NCI-H1417 (cell line): Measurements from ENCODE around the gene SLC25A30.
"Not testable (repeated sequence)": the region's sequence is repeated elsewhere in the genome, so short reads cannot be mapped to it uniquely, and the experiment has no call there.

Experiments used
- DNase-seq, 3 experiments: peaks; one replicate each; lab custom pipeline; 2025; lab: John Stamatoyannopoulos, UW

SLC25A30 gene

GRCh38 chr13:45432737-45433380 lies 14.7 kb upstream of the SLC25A30 start:
- no peak for DNase-seq

GRCh38 chr13:45426056-45426841 lies 8.1 kb upstream of the SLC25A30 start:
- not testable (repeated sequence) for DNase-seq

GRCh38 chr13:45422731-45423292 lies 4.6 kb upstream of the SLC25A30 start:
- DNase-seq: peak in 1 of 3 experiments; percentile 46

- DNase-seq: no peak
Measured at GRCh38 chr13:45419945-45420344, 1.8 kb upstream of the SLC25A30 start.

GRCh38 chr13:45419389-45419788 lies 1.2 kb upstream of the SLC25A30 start:
- not testable (repeated sequence) for DNase-seq

- peak in 2 of 3 experiments; percentile 27 to 64 for DNase-seq
Measured at GRCh38 chr13:45416516-45417128, 1.6 kb downstream of the SLC25A30 start.

GRCh38 chr13:45415112-45415511 lies 3.1 kb downstream of the SLC25A30 start:
- DNase-seq: no peak

- no peak for DNase-seq
Measured at GRCh38 chr13:45413826-45414307, 4.3 kb downstream of the SLC25A30 start.

GRCh38 chr13:45412274-45413049 lies 5.7 kb downstream of the SLC25A30 start:
- no peak for DNase-seq

GRCh38 chr13:45411631-45412030 lies 6.5 kb downstream of the SLC25A30 start:
- no peak for DNase-seq

- DNase-seq: no peak
Measured at GRCh38 chr13:45411221-45411620, 7.0 kb downstream of the SLC25A30 start.

GRCh38 chr13:45410466-45410865 lies 7.7 kb downstream of the SLC25A30 start:
- no peak for DNase-seq

GRCh38 chr13:45410001-45410400 lies 8.2 kb downstream of the SLC25A30 start:
- no peak for DNase-seq

GRCh38 chr13:45406421-45406820 lies 11.8 kb downstream of the SLC25A30 start:
- no peak for DNase-seq

GRCh38 chr13:45403081-45403480 lies 15.1 kb downstream of the SLC25A30 start:
- DNase-seq: no peak

GRCh38 chr13:45402641-45403040 lies 15.5 kb downstream of the SLC25A30 start:
- no peak for DNase-seq

GRCh38 chr13:45401314-45401713 lies 16.9 kb downstream of the SLC25A30 start:
- DNase-seq: no peak

GRCh38 chr13:45398877-45399276 lies 19.3 kb downstream of the SLC25A30 start:
- no peak for DNase-seq

GRCh38 chr13:45396533-45397095 lies 21.6 kb downstream of the SLC25A30 start:
- DNase-seq: no peak

GRCh38 chr13:45393941-45394570 lies 24.1 kb downstream of the SLC25A30 start:
- DNase-seq: peak; percentile 31 to 68 (median 32)

- no peak for DNase-seq
Measured at GRCh38 chr13:45392811-45393210, 25.4 kb downstream of the SLC25A30 start.
